Brain pericyte (primary cell): ENCODE data around the gene SRGAP1.
"Not testable (repeated sequence)": the region's sequence is repeated elsewhere in the genome, so short reads cannot be mapped to it uniquely, and the experiment has no call there.

Experiments
- DNase-seq: peaks from one replicate; pipeline ENCODE4 v3.0.0-alpha.2; 2012; ENCODE audit warnings: low read depth, low spot score

SRGAP1 gene

DNA sequence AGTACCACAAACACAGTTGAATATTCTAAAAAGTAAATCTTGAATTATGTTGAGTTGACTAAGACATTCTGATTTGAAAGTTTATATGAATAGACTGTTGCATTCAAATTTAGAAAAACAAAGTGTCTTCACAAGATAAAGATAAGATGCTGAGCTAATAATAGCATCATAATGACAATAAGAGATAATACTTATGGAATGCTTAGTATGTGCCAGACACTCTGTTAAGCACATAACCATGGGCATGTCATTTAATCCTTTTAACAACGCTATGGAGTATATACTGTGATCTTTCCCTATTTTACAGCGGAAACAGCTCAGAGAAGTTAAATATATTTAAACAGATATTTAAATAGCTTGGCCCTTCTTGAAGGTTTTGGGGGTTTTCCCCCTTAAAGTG lies 163.4 kb downstream of the SRGAP1 start:
- DNase-seq, result no peak

DNA sequence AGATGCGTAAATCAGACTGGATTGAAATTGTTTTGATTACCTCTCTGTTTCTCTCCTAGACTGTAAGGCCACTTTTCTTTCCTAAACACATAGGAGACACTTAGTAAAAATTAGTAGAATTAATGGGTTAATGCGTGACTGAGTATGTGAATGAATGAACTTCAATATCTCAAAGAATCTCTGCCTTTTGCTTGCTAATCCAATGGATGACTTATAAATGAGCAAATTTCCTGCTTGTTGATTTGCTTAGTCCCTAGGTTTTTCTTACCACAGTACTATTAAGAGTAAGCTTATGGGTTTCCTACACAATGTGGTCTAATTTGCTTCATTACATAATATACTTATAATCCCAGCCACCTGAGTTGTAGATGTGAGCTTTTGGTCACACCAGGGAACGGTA lies 164.1 kb downstream of the SRGAP1 start:
- DNase-seq, result no peak

DNA sequence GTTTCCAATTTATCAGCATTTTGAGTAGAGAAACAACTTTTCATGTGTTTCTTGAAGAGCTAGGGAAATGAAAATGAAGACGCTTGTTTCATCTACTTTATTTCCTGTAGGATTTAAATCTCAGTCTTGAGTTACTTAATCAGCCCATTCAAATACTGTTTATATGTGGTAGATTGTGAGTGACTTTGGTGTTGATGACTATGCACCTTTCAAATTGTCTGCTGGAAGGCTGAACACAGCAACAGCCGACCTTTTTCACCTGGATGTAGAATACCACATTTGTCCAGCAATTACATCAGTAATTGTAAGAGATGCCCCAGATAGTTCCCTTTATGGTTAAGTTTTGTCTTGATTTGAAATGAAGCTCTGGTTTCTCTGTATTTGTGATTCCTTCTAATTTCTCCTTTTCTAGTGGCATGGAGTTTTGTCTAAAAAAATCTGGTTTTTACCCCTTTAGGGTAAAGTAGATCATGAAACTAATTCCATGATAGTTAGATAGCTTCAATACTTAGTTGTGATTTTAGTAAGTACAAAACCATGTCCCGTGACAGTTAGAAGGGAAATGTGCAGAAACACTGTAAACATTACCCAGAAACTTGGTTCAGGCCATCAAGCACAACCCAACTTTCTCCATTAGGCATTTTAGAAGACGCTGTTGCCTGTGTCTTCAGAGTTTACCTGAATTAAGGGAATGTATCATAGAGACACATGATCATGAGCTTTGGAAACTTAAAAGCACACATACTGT lies 165.0 kb downstream of the SRGAP1 start:
- no peak for DNase-seq

DNA sequence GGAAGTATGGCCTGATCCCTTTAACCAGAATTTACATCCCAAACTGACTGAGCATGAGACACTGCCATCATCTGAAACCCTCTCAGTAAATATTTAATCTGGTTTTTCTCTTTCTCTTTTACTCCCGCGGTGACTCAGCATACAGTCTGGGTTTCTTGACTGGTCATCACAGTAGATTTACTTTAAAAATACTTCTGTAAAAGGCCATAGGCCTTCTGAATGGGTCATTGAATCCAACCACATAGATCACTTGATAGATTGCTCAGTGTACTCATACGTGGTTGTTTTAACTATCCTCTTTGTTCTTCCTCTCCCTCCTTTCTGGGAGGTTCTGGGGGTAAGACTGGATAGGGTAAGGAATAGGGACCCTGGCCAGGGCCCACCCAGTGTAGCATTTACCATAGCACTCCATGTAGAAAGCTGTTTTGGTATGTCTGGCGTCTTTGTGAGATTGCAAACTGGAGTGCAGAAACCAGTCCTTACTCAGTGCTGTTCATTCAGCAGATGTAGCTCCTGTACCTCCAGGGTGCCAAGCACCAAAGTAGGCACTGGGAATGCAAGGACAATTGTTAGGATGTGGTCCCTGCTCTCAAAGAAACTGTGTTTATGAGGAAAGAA lies 165.7 kb downstream of the SRGAP1 start:
- no peak for DNase-seq

DNA sequence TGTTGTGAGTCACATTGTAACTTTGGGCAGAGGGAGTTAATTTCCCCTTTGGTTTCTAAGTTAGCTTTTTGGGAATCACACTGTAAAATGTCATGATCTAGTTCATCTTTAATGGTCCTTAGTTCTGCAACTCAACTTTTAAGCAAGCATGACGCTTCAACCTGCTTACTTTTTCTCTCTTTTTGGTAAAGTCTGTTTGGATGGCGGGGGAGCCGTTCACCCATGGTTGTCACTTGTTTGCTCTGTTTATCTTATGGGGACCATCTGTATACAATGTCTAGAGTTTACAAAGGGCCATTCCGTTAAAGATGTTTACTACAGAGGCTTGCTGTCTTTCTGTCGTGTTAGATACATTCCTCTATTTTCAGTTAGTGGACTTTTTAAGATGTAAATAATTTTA lies 172.0 kb downstream of the SRGAP1 start:
- no peak for DNase-seq

DNA sequence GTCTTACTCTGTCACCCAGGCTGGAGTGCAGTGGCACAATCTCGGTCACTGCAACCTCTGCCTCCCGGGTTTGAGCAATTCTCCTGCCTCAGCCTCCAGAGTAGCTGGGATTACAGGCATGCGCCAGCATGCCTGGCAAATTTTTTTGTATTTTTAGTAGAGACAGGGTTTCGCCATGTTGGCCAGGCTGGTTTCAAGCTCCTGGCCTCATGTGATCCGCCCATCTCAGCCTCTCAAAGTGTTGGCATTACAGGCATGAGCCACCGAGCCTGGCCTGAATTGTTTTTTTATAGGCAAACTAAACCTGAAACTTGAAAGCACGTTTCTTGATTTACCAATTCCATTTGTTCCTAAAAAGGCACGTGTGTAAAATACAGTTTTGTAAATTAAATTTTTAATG lies 173.6 kb downstream of the SRGAP1 start:
- DNase-seq, result not testable (repeated sequence)

DNA sequence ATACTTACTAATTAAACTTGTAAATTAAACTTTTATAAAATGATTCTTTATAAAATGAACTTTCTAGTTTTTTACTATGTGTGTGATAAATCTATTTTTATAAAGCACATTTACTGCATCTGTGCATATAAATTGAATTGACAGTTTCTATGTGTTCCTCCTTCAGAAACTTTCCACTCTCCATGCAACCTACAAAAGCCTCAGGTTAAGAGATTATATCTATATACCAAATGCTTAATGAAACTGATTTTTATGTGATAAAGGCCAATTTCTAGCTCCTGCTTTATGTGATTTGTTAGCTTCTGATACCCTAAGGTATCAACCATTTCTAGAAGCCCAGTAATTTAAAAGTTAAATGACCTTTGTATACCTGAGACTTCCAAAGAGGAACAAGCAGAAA lies 174.0 kb downstream of the SRGAP1 start:
- no peak for DNase-seq

DNA sequence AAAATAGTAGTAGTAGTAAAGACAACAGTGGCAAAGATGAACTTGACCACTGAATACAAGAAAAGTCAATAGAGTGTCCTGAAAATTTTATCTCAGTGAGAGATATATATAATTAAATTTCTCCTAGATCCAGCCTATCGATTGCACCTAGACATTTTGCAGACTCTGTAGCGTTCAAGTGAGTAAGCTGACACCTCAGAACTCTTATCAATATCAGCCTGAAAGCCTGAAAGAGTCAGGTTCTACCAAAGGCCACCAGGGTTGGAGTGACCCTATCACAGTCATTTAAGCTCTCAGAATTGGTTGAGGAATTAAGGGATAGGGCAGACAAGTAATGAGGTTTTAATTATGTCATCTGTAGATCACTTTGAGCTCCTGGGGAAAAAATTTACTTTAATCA lies 174.6 kb downstream of the SRGAP1 start:
- no peak for DNase-seq

DNA sequence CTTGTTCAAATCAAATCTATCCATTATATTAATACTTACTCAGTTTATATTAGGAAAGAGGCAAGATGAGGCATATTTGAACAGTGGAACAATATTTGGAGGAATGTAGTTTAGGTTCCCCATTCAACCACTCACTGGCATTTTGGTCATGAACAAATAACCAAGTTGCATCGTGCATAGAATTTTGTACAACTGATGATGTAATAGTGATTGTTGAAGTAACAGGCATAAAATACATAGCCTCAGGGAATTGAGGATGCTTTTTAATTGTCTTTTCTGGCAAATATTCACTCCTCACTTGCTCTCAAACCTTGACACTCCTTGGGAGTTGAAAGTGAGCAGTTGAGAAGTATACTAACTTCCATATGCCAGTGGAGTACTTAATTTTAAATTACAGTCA lies 175.2 kb downstream of the SRGAP1 start:
- DNase-seq, result no peak

DNA sequence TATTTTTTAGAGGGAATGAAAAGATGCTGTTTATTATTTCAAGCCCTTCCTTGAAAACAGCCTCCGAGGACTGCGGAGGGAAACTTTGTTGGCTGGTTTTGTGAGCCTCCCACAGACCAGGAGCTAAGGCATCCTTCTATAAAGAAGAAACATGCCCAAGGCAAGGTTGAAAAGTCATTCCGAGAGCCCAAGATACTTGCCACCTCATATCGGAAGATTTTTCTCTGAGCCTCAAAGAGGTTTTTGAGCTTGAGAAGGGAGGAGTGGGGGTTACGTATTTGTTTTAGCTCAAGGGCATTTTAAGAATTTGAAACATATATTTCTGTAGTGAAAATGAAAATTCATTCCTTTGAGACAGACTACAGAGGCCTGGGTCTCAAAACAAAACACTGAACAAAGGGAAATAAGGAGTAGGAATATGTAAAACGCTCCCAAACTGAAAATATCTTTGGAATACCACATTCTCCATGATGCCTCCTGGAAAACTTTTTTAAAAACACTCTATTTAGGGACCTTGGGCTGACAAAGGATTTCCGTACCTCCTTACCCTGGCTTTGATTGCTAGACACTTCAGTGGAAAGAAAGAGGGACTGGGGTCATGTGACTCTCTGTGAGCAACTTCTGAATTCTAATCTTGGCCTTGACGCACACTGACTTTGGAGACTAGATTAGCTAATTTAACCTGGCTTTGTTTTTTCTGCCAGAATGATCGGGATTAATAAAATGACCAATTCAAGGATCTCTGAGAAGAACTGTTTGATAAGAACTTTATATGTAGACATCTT lies 180.9 kb downstream of the SRGAP1 start:
- DNase-seq, result no peak

DNA sequence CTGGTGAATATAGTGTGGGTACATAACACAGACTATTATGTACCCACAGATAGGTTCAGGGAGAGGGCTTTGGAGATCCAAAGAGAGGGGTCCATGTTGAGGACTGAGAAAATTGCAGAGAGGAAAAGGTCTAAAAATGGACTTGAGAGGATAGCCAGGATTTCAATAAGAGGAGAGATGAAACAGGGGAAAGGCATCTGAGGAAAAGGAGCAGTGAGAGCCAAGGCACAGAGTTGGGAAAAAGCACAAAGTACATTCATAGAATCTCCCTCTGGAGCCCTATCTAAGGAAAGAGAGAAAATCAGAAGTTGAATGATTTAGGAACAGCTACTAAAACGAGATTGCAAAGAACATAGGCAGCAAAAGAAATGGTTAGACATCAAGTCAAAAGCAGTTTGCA lies 182.8 kb downstream of the SRGAP1 start:
- no peak for DNase-seq

DNA sequence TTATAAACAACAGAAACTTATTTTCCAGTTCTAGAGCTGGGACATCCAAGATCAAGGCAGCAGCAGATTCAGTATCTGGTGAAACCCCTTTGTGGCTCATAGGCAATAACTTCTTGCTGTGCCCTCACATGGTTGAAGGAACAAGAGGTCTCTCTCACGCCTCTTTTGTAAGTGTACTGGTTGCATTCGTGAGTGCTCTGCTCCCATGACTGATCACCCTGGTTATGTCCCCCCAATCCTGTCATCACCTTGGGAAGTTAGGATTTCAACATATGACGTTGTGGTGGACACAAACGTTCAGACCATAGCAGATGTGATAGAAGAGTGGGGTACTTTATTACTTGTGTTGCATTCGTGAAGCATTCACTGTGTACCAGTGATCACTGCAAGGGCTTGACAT lies 184.0 kb downstream of the SRGAP1 start:
- DNase-seq, result no peak

DNA sequence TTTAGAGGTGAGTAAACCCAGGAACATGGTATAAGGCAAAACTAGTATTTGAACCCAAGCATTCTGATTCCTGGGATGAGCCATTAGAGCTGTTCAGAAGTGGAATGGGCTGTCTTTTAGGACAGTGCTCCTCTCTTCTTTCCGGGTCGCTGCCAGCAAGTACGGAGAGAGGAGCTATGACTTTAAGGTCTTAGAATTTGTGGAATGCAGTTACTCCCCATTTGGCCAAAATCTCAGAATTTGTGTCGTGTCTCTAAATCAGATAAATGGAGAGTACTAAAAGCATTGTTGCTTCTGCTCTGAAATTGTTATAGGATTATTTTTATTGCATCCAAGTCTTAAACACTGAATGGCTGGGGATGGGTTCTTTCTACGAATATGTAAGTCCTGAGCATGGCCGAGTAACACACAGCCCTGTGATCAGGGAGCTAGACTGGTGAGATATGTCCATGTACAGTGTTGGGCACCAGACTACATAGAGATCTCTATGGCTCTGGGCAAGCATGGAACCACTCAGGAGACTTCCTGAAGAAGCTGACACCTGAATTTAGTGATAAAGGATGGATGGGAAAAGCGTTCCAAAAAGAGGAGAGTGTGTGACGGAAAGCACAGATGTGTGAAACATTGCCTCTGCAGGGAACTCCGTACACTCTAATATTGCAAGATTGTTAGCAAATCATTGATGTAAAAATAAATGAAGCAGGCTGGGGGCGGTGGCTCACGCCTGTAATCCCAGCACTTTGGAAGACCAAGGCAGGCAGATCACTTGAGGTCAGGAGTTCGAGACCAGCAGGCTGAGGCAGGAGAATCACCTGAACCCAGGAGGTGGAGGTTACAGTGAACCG lies 184.7 kb downstream of the SRGAP1 start:
- no peak for DNase-seq

DNA sequence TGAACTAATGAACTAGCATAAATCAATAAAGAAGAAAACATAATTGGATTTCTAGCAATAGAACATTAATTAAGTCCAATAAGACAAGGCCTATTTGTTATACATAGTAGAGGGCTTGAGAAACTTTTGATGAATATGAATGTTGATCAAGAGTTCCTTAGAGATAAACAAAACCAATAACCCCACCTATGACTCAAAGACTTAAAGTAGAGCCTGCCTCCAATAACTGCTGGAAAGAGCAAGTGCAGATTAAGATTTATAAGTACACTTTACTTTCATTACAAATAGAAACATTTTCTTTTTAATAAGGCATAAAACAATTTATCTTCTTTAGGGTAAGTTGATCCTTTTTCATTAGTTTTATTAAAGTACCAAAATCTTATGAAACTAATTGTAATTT lies 185.7 kb downstream of the SRGAP1 start:
- no peak for DNase-seq

DNA sequence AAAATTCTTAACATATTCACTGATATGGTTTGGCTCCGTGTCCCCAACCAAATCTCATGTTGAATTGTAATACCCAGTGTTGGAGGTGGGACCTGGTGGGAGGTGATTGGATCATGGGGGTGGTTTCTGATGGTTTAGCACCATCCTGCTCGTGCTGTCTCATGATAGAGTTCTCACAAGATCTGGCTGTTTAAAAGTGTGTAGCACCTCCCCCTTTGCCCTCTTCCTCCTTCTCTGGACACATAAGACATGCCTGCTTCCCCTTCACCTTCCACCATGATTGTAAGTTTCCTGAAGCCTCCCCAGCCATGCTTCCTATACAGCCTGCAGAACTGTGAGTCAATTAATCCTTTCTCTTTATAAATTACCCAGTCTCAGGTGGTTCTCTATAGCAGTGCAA lies 189.6 kb downstream of the SRGAP1 start:
- DNase-seq, result not testable (repeated sequence)

DNA sequence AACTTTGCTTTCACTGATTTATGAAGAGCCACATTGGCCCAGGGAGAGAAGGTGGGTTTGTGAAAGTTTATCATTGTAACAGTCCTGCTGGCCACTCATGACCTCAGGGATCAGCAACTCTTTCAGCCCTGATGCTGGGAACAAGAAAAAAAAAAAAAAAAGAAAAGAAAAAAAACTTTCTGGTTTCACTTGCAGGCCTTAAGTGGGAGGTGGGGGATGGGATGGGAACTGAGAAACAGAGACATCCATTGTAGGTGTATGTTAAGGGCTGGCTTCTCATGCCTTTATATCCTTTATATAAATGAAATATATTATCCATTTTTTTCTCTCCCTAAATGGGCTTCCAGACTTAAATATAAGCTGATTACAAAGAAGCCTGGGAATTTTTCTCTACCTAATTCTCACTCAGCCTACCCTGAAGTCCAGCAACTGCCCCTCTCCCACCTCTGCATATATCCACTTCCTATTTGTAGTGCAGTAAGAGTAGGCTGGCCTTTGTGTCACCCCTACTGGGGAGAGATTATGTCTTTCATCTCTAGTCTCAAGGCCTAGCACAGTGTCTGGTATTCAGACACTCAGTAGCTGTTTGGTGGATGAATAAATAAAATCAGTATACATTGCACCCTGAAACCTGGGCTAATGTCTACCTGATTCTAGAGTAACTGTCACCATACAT lies 190.5 kb downstream of the SRGAP1 start:
- DNase-seq, result no peak

DNA sequence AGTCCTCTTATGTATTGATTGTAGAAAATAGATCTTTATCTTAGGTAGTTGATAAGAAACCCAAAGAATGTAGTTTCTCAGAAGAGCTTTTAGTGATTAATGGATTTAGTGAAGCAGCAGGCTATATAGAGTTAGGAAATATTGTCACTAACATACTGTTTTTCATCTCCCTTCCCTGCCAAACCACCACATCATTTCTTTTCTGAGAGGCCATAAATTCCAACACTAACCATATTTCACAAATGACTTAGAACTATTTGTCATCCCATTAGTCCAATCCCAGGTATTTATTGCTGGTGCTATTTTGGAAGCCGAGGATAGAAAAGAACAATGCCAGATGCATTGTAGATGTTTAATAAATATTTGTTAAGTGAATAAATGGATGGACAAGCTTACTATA lies 191.9 kb downstream of the SRGAP1 start:
- no peak for DNase-seq

DNA sequence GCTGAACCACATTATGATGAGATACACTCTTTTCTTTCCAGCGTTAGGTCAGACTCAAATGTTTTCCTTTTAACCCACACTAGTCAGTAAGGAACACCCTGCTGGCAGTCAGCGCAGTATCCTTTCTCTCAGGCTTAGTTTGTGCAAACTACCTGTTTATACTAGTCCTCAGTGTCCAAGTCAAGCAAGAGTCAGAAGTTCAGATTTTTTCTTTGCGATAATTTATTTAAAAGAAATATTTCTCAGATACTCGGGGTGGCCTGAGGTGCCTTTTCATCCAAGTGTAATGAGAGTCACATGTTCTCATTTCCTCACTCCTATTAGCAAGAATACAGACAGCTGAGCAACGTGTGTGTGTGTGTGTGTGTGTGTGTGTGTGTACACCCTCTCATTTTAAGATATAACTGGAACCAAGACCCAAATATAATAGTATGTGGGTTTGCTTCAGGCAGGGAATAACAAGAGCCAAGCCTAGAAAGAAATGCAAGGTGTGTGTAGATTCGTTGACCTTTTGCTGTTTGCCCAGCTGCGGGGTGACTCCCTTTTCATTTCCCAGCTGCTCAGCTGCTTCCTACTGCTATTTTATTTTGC lies 194.9 kb downstream of the SRGAP1 start:
- DNase-seq, result peak; percentile 46

DNA sequence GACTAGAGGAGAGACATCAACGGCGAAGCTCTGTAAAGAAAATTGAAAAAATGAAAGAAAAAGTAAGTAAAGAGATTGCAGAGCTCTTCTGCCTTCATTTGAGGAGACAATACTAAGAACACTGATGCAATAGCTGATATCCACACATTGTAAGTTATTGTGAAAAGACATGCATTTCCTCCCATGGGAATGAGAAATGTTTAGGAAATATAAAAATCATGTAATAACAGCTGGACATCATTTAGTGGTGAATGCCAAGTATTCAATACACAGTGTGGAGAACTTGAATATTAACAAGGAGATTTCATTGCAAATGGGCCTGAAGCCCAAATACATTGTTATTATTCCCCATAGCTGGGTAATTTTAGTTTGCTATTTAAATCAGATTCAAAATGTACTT lies 198.4 kb downstream of the SRGAP1 start:
- peak; percentile 80 for DNase-seq

DNA sequence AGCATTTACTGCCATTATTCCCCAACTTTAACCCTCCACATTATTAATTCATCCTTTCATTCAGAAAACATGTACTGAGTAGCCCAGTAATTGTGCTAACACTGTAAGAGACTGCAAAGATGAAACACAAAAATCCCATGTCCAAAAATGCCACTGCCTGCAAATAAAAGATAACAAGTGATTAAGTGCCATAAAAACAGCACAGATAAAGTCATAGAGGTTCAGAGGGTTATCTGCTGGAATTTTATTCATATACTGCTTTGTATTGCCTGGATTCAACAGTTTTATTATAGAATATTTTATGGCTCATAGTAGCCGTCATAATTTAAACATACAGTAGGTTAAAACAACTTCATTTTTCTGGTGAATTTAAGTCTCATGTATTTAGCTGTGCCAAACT lies 199.7 kb downstream of the SRGAP1 start:
- DNase-seq, result no peak

DNA sequence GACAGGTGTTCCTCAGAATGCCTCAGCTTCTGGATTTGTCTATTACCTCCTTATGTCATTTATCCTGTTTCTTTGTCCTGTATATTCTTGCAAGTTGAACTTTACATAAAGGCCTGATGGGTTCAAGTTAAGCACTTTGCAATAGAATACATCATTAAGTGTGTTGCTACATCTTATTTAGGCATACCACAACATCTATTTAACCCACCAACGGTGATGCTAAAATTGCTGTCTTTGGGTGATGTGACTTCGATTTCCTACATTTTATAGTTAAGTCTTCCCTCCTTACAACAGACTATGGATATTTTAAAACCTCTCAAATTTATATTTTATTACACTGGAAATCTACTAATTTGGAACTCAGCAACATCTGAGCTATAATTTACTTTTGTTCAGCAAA lies 206.6 kb downstream of the SRGAP1 start:
- no peak for DNase-seq
